Muscle layer of colon (tissue), 2 donors: ENCODE data around the gene GALNT13.

Experiments
- H3K27ac ChIP-seq: one replicate; pipeline ENCODE4 v1.7.0; 2013; ENCODE audit warnings: low read depth, mild to moderate bottlenecking, low read length, moderate library complexity
- H3K27me3 ChIP-seq, 2 donors: one replicate each; pipeline ENCODE4 v1.7.0; 2013; ENCODE audit warnings: low read length in 2 of 2, mild to moderate bottlenecking in 2 of 2; ENCODE audit not compliant: insufficient read depth in 2 of 2, control insufficient read depth in 1 of 2
- H3K36me3 ChIP-seq: one replicate; pipeline ENCODE4 v1.7.0; 2013; ENCODE audit warnings: mild to moderate bottlenecking, low read length; ENCODE audit not compliant: insufficient read depth
- H3K4me1 ChIP-seq: one replicate; pipeline ENCODE4 v1.7.0; 2013; ENCODE audit warnings: mild to moderate bottlenecking, low read length; ENCODE audit not compliant: insufficient read depth
- H3K4me3 ChIP-seq, 2 donors: one replicate each; pipeline ENCODE4 v1.7.0; 2013; ENCODE audit warnings: low read length in 2 of 2, low read depth in 1 of 2, mild to moderate bottlenecking in 1 of 2, moderate library complexity in 1 of 2
- H3K9ac ChIP-seq: one replicate; pipeline ENCODE4 v1.7.0; 2013; ENCODE audit warnings: low read length
- H3K9me3 ChIP-seq: one replicate; pipeline ENCODE4 v1.7.0; 2013; ENCODE audit warnings: mild to moderate bottlenecking, low read length
- donor health status: abdominal sarcoma.
- donor health status: Adenocarcinoma of cecum.

The GALNT13 gene

GRCh38 chr2:154263206-154263605 is 391.5 kb downstream of the GALNT13 start:
- Histone ChIP-seq H3K27ac (no peak overlapping the region), H3K36me3 (no peaks in the 10 kb centered on the region), H3K4me3 (no peak overlapping the region), H3K27me3 (no peaks in the 10 kb centered on the region), H3K4me1 (no peaks in the 10 kb centered on the region), H3K9me3 (no peaks in the 10 kb centered on the region), H3K9ac (no peak overlapping the region)

GRCh38 chr2:154264024-154264423 is 392.3 kb downstream of the GALNT13 start:
- no peaks in the 10 kb centered on the region for H3K4me1 ChIP-seq
- H3K36me3 ChIP-seq: no peaks in the 10 kb centered on the region
- no peaks in the 10 kb centered on the region for H3K9me3 ChIP-seq
- H3K9ac ChIP-seq: no peak overlapping the region
- H3K4me3 ChIP-seq: no peak overlapping the region
- H3K27me3 ChIP-seq: no peaks in the 10 kb centered on the region
- H3K27ac ChIP-seq: no peak overlapping the region

GRCh38 chr2:154267983-154268382 is 396.3 kb downstream of the GALNT13 start:
- H3K27me3 ChIP-seq: no peaks in the 10 kb centered on the region
- H3K36me3 ChIP-seq: no peaks in the 10 kb centered on the region
- no peak overlapping the region for H3K27ac ChIP-seq
- H3K9ac ChIP-seq: no peak overlapping the region
- H3K4me3 ChIP-seq: no peak overlapping the region
- no peaks in the 10 kb centered on the region for H3K9me3 ChIP-seq
- no peaks in the 10 kb centered on the region for H3K4me1 ChIP-seq

- Histone ChIP-seq H3K4me3 (no peak overlapping the region), H3K9ac (no peak overlapping the region), H3K27me3 (no peaks in the 10 kb centered on the region), H3K36me3 (no peaks in the 10 kb centered on the region), H3K27ac (no peak overlapping the region), H3K4me1 (no peaks in the 10 kb centered on the region), H3K9me3 (no peaks in the 10 kb centered on the region)
Measured at GRCh38 chr2:154280543-154280942, 408.8 kb downstream of the GALNT13 start.

GRCh38 chr2:154289870-154290269 is 418.1 kb downstream of the GALNT13 start:
- Histone ChIP-seq H3K4me3 (no peak overlapping the region), H3K36me3 (no peaks in the 10 kb centered on the region), H3K4me1 (no peaks in the 10 kb centered on the region), H3K27me3 (no peaks in the 10 kb centered on the region), H3K9ac (no peak overlapping the region), H3K27ac (no peak overlapping the region), H3K9me3 (no peaks in the 10 kb centered on the region)

- Histone ChIP-seq H3K27me3 (no peaks in the 10 kb centered on the region), H3K4me1 (no peaks in the 10 kb centered on the region), H3K36me3 (no peaks in the 10 kb centered on the region), H3K9ac (no peak overlapping the region), H3K27ac (no peak overlapping the region), H3K9me3 (no peaks in the 10 kb centered on the region), H3K4me3 (no peak overlapping the region)
Measured at GRCh38 chr2:154291511-154291910, 419.8 kb downstream of the GALNT13 start.

- Histone ChIP-seq H3K9ac (no peak overlapping the region), H3K4me3 (no peak overlapping the region), H3K27me3 (no peaks in the 10 kb centered on the region), H3K9me3 (no peaks in the 10 kb centered on the region), H3K36me3 (no peaks in the 10 kb centered on the region), H3K4me1 (no peaks in the 10 kb centered on the region), H3K27ac (no peak overlapping the region)
Measured at GRCh38 chr2:154291927-154292326, 420.2 kb downstream of the GALNT13 start.

- H3K4me3 ChIP-seq: no peak overlapping the region
- no peaks in the 10 kb centered on the region for H3K27me3 ChIP-seq
- no peaks in the 10 kb centered on the region for H3K4me1 ChIP-seq
- no peak overlapping the region for H3K27ac ChIP-seq
- no peak overlapping the region for H3K9ac ChIP-seq
- H3K36me3 ChIP-seq: no peaks in the 10 kb centered on the region
- H3K9me3 ChIP-seq: no peaks in the 10 kb centered on the region
Measured at GRCh38 chr2:154293864-154294263, 422.1 kb downstream of the GALNT13 start.

- Histone ChIP-seq H3K4me3 (no peak overlapping the region), H3K36me3 (no peaks in the 10 kb centered on the region), H3K27me3 (no peaks in the 10 kb centered on the region), H3K27ac (no peak overlapping the region), H3K9me3 (no peaks in the 10 kb centered on the region), H3K9ac (no peak overlapping the region), H3K4me1 (no peaks in the 10 kb centered on the region)
Measured at GRCh38 chr2:154306266-154306970, 434.7 kb downstream of the GALNT13 start.

- H3K36me3 ChIP-seq: no peaks in the 10 kb centered on the region
- no peak overlapping the region for H3K4me3 ChIP-seq
- H3K4me1 ChIP-seq: no peaks in the 10 kb centered on the region
- H3K9ac ChIP-seq: no peak overlapping the region
- no peak overlapping the region for H3K27ac ChIP-seq
- no peaks in the 10 kb centered on the region for H3K27me3 ChIP-seq
- H3K9me3 ChIP-seq: no peaks in the 10 kb centered on the region
Measured at GRCh38 chr2:154307007-154307406, 435.3 kb downstream of the GALNT13 start.

GRCh38 chr2:154324601-154325000 is 452.9 kb downstream of the GALNT13 start:
- H3K9ac ChIP-seq: no peak overlapping the region
- no peaks in the 10 kb centered on the region for H3K4me1 ChIP-seq
- H3K27ac ChIP-seq: no peak overlapping the region
- H3K9me3 ChIP-seq: no peaks in the 10 kb centered on the region
- no peaks in the 10 kb centered on the region for H3K36me3 ChIP-seq
- no peak overlapping the region for H3K4me3 ChIP-seq
- H3K27me3 ChIP-seq: no peaks in the 10 kb centered on the region

- Histone ChIP-seq H3K4me3 (no peak overlapping the region), H3K9ac (no peak overlapping the region), H3K36me3 (no peaks in the 10 kb centered on the region), H3K9me3 (no peaks in the 10 kb centered on the region), H3K27ac (no peak overlapping the region), H3K27me3 (no peaks in the 10 kb centered on the region), H3K4me1 (no peaks in the 10 kb centered on the region)
Measured at GRCh38 chr2:154329510-154329909, 457.8 kb downstream of the GALNT13 start.
